Gastroesophageal sphincter (tissue), 3 donors: ENCODE data around the gene PHACTR1.

Experiments
- CTCF ChIP-seq, 4 experiments: fragments of 200-600 bp in 2 of 4; fragments of 450-650 bp in 2 of 4; sonication (generic) in 1 of 4; IDR thresholded peaks; one replicate each; pipeline ENCODE4 v1.5.1; 2017 to 2019; ENCODE audit warnings: antibody characterized with exemption in 4 of 4, mild to moderate bottlenecking in 2 of 4, moderate library complexity in 2 of 4
- POLR2A ChIP-seq, 2 donors: fragments of 450-650 bp; IDR thresholded peaks; one replicate each; pipeline ENCODE4 v1.6.1; 2017; ENCODE audit warnings: antibody characterized with exemption in 2 of 2, mild to moderate bottlenecking in 2 of 2, moderate library complexity in 1 of 2

- TF ChIP-seq POLR2A (IDR thresholded peaks at IDR 0.05) (no peak), CTCF (IDR thresholded peaks at IDR 0.05) (no peak)
Measured at GRCh38 chr6:12818324-12818723, 101.8 kb downstream of the PHACTR1 start.
